ENCODE data around the gene ZGLP1.

- TF ChIP-seq EZH2 (conservative IDR thresholded peaks at IDR 0.05; ENCODE audit: low read depth, low read length) (no peak), ZBTB26 (CRISPR knock-in tag; IDR thresholded peaks at IDR 0.05; ENCODE audit: borderline replicate concordance) (no peak), ADNP (CRISPR knock-in tag; IDR thresholded peaks at IDR 0.05) (no peak), MYNN (CRISPR knock-in tag; IDR thresholded peaks at IDR 0.05; ENCODE audit: low read depth) (no peak), JUND (CRISPR knock-in tag; IDR thresholded peaks at IDR 0.05) (no peak)
Measured at GRCh38 chr19:10344780-10345179, 35.2 kb upstream of the ZGLP1 start.

Measured in HepG2 (cell line).